NCI-H524 treated with DMSO at 0.1 percent for 48 hours (cell line): Measurements from ENCODE around the gene JCHAIN.
"Not testable (repeated sequence)": the region's sequence is repeated elsewhere in the genome, so short reads cannot be mapped to it uniquely, and the experiment has no call there.

Experiments used
- DNase-seq: peaks from one replicate; lab custom pipeline; 2025; lab: John Stamatoyannopoulos, UW

The JCHAIN gene

GRCh38 chr4:70688795-70689231, 22.5 kb upstream of the JCHAIN start:
- no peak for DNase-seq

GRCh38 chr4:70687821-70688794, 21.8 kb upstream of the JCHAIN start, which contains the start of gene UTP3:
TSS of gene UTP3 (plus strand) at chr4:70688532. CDS start at chr4:70688678, 146 bp downstream.
- peak; percentile 93 for DNase-seq

GRCh38 chr4:70687392-70687791, 21.1 kb upstream of the JCHAIN start:
- DNase-seq, result no peak

GRCh38 chr4:70682142-70682541, 15.8 kb upstream of the JCHAIN start:
- DNase-seq, result not testable (repeated sequence)

GRCh38 chr4:70681704-70682103, 15.4 kb upstream of the JCHAIN start:
- no peak for DNase-seq

- no peak for DNase-seq
Measured at GRCh38 chr4:70680934-70681333, 14.6 kb upstream of the JCHAIN start.

GRCh38 chr4:70678383-70678999, 12.2 kb upstream of the JCHAIN start:
- DNase-seq, result no peak

GRCh38 chr4:70676554-70677090, 10.3 kb upstream of the JCHAIN start:
- DNase-seq, result no peak

GRCh38 chr4:70674731-70675130, 8.4 kb upstream of the JCHAIN start:
- no peak for DNase-seq

- DNase-seq, result no peak
Measured at GRCh38 chr4:70674191-70674590, 7.9 kb upstream of the JCHAIN start.

GRCh38 chr4:70671091-70671490, 4.8 kb upstream of the JCHAIN start:
- no peak for DNase-seq

GRCh38 chr4:70670332-70671014, 4.2 kb upstream of the JCHAIN start:
- no peak for DNase-seq

GRCh38 chr4:70667740-70668535, 1.6 kb upstream of the JCHAIN start:
- no peak for DNase-seq

- DNase-seq, result not testable (repeated sequence)
Measured at GRCh38 chr4:70661309-70661922, 4.9 kb downstream of the JCHAIN start.

GRCh38 chr4:70660106-70660505, 6.2 kb downstream of the JCHAIN start:
- DNase-seq, result no peak

GRCh38 chr4:70658418-70658817, 7.9 kb downstream of the JCHAIN start:
- DNase-seq, result no peak

GRCh38 chr4:70657326-70657725, 9.0 kb downstream of the JCHAIN start:
- DNase-seq, result no peak

GRCh38 chr4:70654605-70655011, 11.7 kb downstream of the JCHAIN start:
- no peak for DNase-seq

- DNase-seq, result no peak
Measured at GRCh38 chr4:70651864-70652506, 14.3 kb downstream of the JCHAIN start.

- DNase-seq, result not testable (repeated sequence)
Measured at GRCh38 chr4:70650741-70651140, 15.6 kb downstream of the JCHAIN start.
